Endothelial cell of umbilical vein (primary cell): ENCODE results near the gene DGCR2. TPM values are rescaled to one million over a fixed set of nuclear protein-coding genes. Genes with fewer than 3 reads are reported as not detected.
"Not testable (repeated sequence)": the region's sequence is repeated elsewhere in the genome, so short reads cannot be mapped to it uniquely, and the experiment has no call there.

Source experiments
- BruUV-seq: library from RNA; stranded (reverse); fragments of 400-500 nt; replicated peaks from 2 replicates; lab custom pipeline; 2021; lab: Mats Ljungman, UMichigan
- CTCF ChIA-PET: fragments of 300-600, 350-600 bp; sonication (Branson Sonifier 250); formaldehyde crosslinking; loops from one replicate; lab custom pipeline; 2021; ENCODE audit warnings: antibody characterized with exemption, inconsistent platforms; lab: Charles Lee
- POLR2A ChIA-PET: fragments of 300-600, 350-600 bp; sonication (Branson Sonifier 250); formaldehyde crosslinking; loops from one replicate; lab custom pipeline; 2021; ENCODE audit warnings: antibody characterized with exemption, inconsistent platforms; lab: Charles Lee
- DNase-seq: peaks from one replicate; pipeline ENCODE4 v3.0.0-alpha.2; 2011; ENCODE audit warnings: low read depth, low spot score
- FAIRE-seq: peaks from 2 replicates; lab custom pipeline; 2011; peaks lifted over from hg19 to GRCh38; lab: Jason Lieb, UNC
- H2AFZ ChIP-seq: 2 replicates; pipeline ENCODE4 v1.6.0; 2012; ENCODE audit warnings: low read depth, low read length, control low read depth, inconsistent platforms
- H3K27ac ChIP-seq: 2 replicates; pipeline ENCODE4 v1.5.1; 2011; ENCODE audit warnings: low read depth, mild to moderate bottlenecking, control low read depth, low read length, moderate library complexity; ENCODE audit not compliant: insufficient read depth
- H3K27me3 ChIP-seq, 2 experiments: 2 replicates each; pipeline versions ENCODE4 v1.6.0 to v1.6.1; 2011; ENCODE audit warnings: low read length in 2 of 2, mixed read lengths in 1 of 2; ENCODE audit not compliant: control insufficient read depth in 2 of 2, insufficient read depth in 2 of 2
- H3K36me3 ChIP-seq, 2 experiments: 2 replicates in 1 of 2; 3 replicates in 1 of 2; pipeline ENCODE4 v1.5.1; 2011; ENCODE audit warnings: low read length in 2 of 2, mild to moderate bottlenecking in 1 of 2, moderate library complexity in 1 of 2; ENCODE audit not compliant: control insufficient read depth in 2 of 2, insufficient read depth in 2 of 2; ENCODE audit errors: extremely low read depth in 1 of 2
- H3K4me1 ChIP-seq: 3 replicates; pipeline ENCODE4 v1.5.1; 2011; ENCODE audit warnings: mild to moderate bottlenecking, low read length; ENCODE audit not compliant: control insufficient read depth, insufficient read depth; ENCODE audit errors: extremely low read depth
- H3K4me2 ChIP-seq: 2 replicates; pipeline ENCODE4 v1.6.1; 2011; ENCODE audit warnings: low read length, control low read depth, mixed read lengths; ENCODE audit not compliant: insufficient read depth
- H3K4me3 ChIP-seq, 3 experiments: fragments of 200-600 bp in 1 of 3; sonication (generic), shearing (Covaris generic) in 1 of 3; replicated peaks in 1 of 3; 2 replicates each; pipeline ENCODE4 v1.5.1; 2011 to 2016; ENCODE audit warnings: control low read depth in 3 of 3, low read length in 3 of 3, mild to moderate bottlenecking in 2 of 3, inconsistent platforms in 1 of 3, low read depth in 1 of 3, moderate library complexity in 1 of 3; ENCODE audit not compliant: insufficient read depth in 1 of 3
- H3K79me2 ChIP-seq: 2 replicates; pipeline ENCODE4 v1.6.0; 2012; ENCODE audit warnings: low read length, inconsistent platforms; ENCODE audit not compliant: control insufficient read depth, insufficient read depth
- H3K9ac ChIP-seq: replicated peaks from 2 replicates; pipeline ENCODE3; 2011; ENCODE audit warnings: low read length, control low read depth; ENCODE audit not compliant: insufficient read depth; ENCODE audit errors: extremely low read depth
- H3K9me1 ChIP-seq: replicated peaks from 3 replicates; pipeline ENCODE4 v1.6.0; 2011; ENCODE audit warnings: mild to moderate bottlenecking, low read length; ENCODE audit not compliant: control insufficient read depth, insufficient read depth; ENCODE audit errors: extremely low read depth
- H3K9me3 ChIP-seq: replicated peaks from 2 replicates; pipeline ENCODE4 v1.5.1; 2012; ENCODE audit warnings: low read length, inconsistent platforms; ENCODE audit not compliant: control insufficient read depth, insufficient read depth
- H4K20me1 ChIP-seq: replicated peaks from 2 replicates; pipeline ENCODE3; 2011; ENCODE audit warnings: mild to moderate bottlenecking, low read length; ENCODE audit not compliant: control insufficient read depth, insufficient read depth; ENCODE audit errors: extremely low read depth
- EZH2 ChIP-seq: IDR thresholded peaks from 2 replicates; pipeline ENCODE4 v1.6.1; 2012; ENCODE audit warnings: borderline replicate concordance, low read depth, mild to moderate bottlenecking, moderate library complexity, low read length, inconsistent platforms; ENCODE audit not compliant: severe bottlenecking
- FOS ChIP-seq: IDR thresholded peaks from 2 replicates; pipeline ENCODE4 v1.6.1; 2011; ENCODE audit warnings: mild to moderate bottlenecking, low read length, moderate library complexity, borderline replicate concordance; ENCODE audit not compliant: insufficient read depth
- GATA2 ChIP-seq: IDR thresholded peaks from 2 replicates; pipeline ENCODE4 v1.7.0; 2011; ENCODE audit warnings: low read depth, mild to moderate bottlenecking, moderate library complexity, mixed read lengths, low read length; ENCODE audit not compliant: insufficient read length, insufficient read depth
- JUN ChIP-seq: IDR thresholded peaks from 2 replicates; pipeline ENCODE4 v1.6.1; 2011; ENCODE audit warnings: borderline replicate concordance, low read depth; ENCODE audit not compliant: insufficient read length, insufficient read depth
- MAX ChIP-seq: IDR thresholded peaks from 2 replicates; pipeline ENCODE4 v1.6.1; 2011; ENCODE audit not compliant: insufficient read depth, insufficient read length
- MYC ChIP-seq: IDR thresholded peaks from one replicate; pipeline ENCODE4 v1.6.1; 2011; ENCODE audit warnings: mild to moderate bottlenecking, low read depth, low read length
- POLR2A ChIP-seq: IDR thresholded peaks from 2 replicates; pipeline ENCODE4 v1.6.1; 2012; ENCODE audit warnings: low read depth, mild to moderate bottlenecking, control low read depth, low read length
- POLR2AphosphoS5 ChIP-seq: IDR thresholded peaks from 2 replicates; pipeline ENCODE4 v1.6.1; 2012; ENCODE audit warnings: low read depth, mild to moderate bottlenecking, control low read depth, low read length, moderate library complexity; ENCODE audit not compliant: insufficient read depth
- dilution Hi-C: fragments of 300-500 bp; cut with MboI; formaldehyde crosslinking; loops from one replicate; pipeline ENCODE4 v1.15.0; 2019; ENCODE audit warnings: low sequenced_read_pairs; ENCODE audit not compliant: extremely low pct_ligation_motif_present
- intact Hi-C: fragments of 100-400 bp; cut with micrococcal nuclease; formaldehyde crosslinking; loops from one replicate; pipeline ENCODE4 v1.10.0; 2022
- polyA plus RNA-seq, 4 experiments: library from polyadenylated mRNA; depleted of rRNA in 3 of 4; stranded (reverse) in 3 of 4; unstranded in 1 of 4; fragments of >200 nt; gene quantifications; 2 replicates each; pipeline versions ENCODE4 v1.2.1 to v1.2.3, GENCODE V29; 2011 to 2012; ENCODE audit warnings: missing spikeins in 1 of 4
- total RNA-seq: library from RNA; stranded (reverse); gene quantifications from 2 replicates; pipeline ENCODE4 v1.2.3, GENCODE V29; 2021
- TF ChIP-seq, protein P1 (sequence below), 2 donors: IDR thresholded peaks; 1 replicate in 1 of 2; 2 replicates in 1 of 2; pipeline ENCODE4 v1.5.1; 2011; ENCODE audit warnings: low read length in 2 of 2, mild to moderate bottlenecking in 2 of 2, moderate library complexity in 2 of 2, control low read depth in 1 of 2, inconsistent platforms in 1 of 2, low read depth in 1 of 2; ENCODE audit not compliant: insufficient read depth in 1 of 2; ENCODE audit errors: extremely low read depth in 1 of 2

DGCR2 gene
- total and polyA plus RNA-seq, 2 donors (not counting 3 experiments of a cell fraction or from before 2014, with no cell fraction given): 44.8 to 51.2 TPM

GRCh38 chr22:19164425-19164824, 42.2 kb upstream of the DGCR2 start:
- Histone ChIP-seq H3K9me3 (no peaks in the 10 kb centered on the region), H3K4me1 (no peaks in the 10 kb centered on the region), H4K20me1 (no peaks in the 10 kb centered on the region), H2AFZ (no peak overlapping the region), H3K27ac (no peak overlapping the region), H3K9me1 (no peaks in the 10 kb centered on the region), H3K4me2 (no peak overlapping the region), H3K79me2 (no peaks in the 10 kb centered on the region), H3K4me3 (no peak overlapping the region), H3K9ac (no peak overlapping the region), H3K36me3 (no peaks in the 10 kb centered on the region), H3K27me3 (peaks cover 17 to 26% of the 10 kb centered on the region in 2 experiments)
- BruUV-seq: no TSS peak
- no peak for DNase-seq
- no peak for FAIRE-seq
- dilution Hi-C loops (no loop called here), intact Hi-C loops (no loop called here)
- TF ChIP-seq, protein P1, sequence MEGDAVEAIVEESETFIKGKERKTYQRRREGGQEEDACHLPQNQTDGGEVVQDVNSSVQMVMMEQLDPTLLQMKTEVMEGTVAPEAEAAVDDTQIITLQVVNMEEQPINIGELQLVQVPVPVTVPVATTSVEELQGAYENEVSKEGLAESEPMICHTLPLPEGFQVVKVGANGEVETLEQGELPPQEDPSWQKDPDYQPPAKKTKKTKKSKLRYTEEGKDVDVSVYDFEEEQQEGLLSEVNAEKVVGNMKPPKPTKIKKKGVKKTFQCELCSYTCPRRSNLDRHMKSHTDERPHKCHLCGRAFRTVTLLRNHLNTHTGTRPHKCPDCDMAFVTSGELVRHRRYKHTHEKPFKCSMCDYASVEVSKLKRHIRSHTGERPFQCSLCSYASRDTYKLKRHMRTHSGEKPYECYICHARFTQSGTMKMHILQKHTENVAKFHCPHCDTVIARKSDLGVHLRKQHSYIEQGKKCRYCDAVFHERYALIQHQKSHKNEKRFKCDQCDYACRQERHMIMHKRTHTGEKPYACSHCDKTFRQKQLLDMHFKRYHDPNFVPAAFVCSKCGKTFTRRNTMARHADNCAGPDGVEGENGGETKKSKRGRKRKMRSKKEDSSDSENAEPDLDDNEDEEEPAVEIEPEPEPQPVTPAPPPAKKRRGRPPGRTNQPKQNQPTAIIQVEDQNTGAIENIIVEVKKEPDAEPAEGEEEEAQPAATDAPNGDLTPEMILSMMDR (IDR thresholded peaks at IDR 0.05; ENCODE audit: extremely low read depth in 1 of 2, insufficient read depth in 1 of 2, low read depth in 1 of 2, low read length in 2 of 2): no peak
- TF ChIP-seq FOS (no peak), POLR2AphosphoS5 (no peak), MAX (no peak), MYC (no peak), GATA2 (no peak), EZH2 (no peak), JUN (no peak), POLR2A (no peak)
- ChIA-PET CTCF (no interaction called here), POLR2A (no interaction called here)

DNA sequence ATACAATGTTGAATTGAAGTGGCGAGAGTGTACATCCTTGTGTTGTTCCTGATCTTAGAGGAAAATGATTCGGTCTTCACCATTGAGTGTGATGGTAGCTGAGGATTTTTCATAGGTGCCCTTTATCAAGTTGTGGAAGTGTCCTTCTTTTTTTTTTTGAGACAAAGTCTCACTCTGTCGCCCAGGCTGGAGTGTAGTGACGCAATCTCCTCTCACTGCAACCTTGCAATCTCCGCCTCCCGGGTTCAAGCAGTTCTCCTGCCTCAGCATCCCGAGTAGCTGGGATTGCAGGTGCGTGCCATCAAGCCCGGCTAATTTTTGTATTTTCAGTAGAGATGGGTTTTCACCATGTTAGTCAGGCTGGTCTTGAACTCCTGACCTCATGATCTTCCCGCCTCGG, 36.4 kb upstream of the DGCR2 start:
- H3K9me3 ChIP-seq, H4K20me1 ChIP-seq, H3K36me3 ChIP-seq, intact Hi-C loops, H2AFZ ChIP-seq, FAIRE-seq, H3K4me3 ChIP-seq, H3K27ac ChIP-seq, H3K79me2 ChIP-seq, dilution Hi-C loops, H3K9me1 ChIP-seq, H3K27me3 ChIP-seq, DNase-seq, H3K4me2 ChIP-seq, BruUV-seq, H3K9ac ChIP-seq, H3K4me1 ChIP-seq: not testable (repeated sequence)
- POLR2A ChIA-PET: interaction anchor here (0.7 kb wide), 1 partner anchor 10 kb away, joined by 5 read pairs; no protein-coding TSS in a partner anchor
- CTCF ChIA-PET: interaction anchor here (1.0 to 1.5 kb wide), 2 partner anchors 10 to 14 kb away, joined by 3 to 5 read pairs; partner anchors contain the start of gene ESS2

- H3K27ac ChIP-seq, H3K9me3 ChIP-seq, H3K9ac ChIP-seq, dilution Hi-C loops, FAIRE-seq, H2AFZ ChIP-seq, H3K36me3 ChIP-seq, H3K4me2 ChIP-seq, intact Hi-C loops, DNase-seq, H3K79me2 ChIP-seq, BruUV-seq, H3K9me1 ChIP-seq, H4K20me1 ChIP-seq, H3K4me3 ChIP-seq, H3K4me1 ChIP-seq, POLR2A ChIA-PET: not testable (repeated sequence)
- peaks cover 11 to 17% of the 10 kb centered on the region in 2 experiments for H3K27me3 ChIP-seq
- CTCF ChIA-PET: interaction anchor here (1.2 kb wide), 1 partner anchor 12 kb away, joined by 5 read pairs; the partner anchor contains the start of gene ESS2
Observed at GRCh38 chr22:19156109-19156508, 33.9 kb upstream of the DGCR2 start.
